ENCODE measurements around the gene SAP30BP. TPM values are rescaled to one million over a fixed set of nuclear protein-coding genes. Genes with fewer than 3 reads are reported as not detected.
A peak's percentile ranks its signal among the peaks of the same experiment; 100 is the strongest.

Gene SAP30BP
- polyA plus RNA-seq, 2 of the 4 experiments (the other 2 are of a cell fraction): 103 to 139 TPM

- POLR2A ChIA-PET: interaction anchor here (0.9 kb wide), 1 partner anchor 86 kb away, joined by 3 read pairs; no protein-coding TSS in a partner anchor
- no peak for FAIRE-seq
- 68% methylated on average over 14 of the region's 14 CpGs for WGBS (ENCODE audit: missing lambda C conversion rate)
- no peak overlapping the region; the same call in 2 of the 3 replicates for H3K4me3 ChIP-seq
- TF ChIP-seq POLR2A (IDR thresholded peaks at IDR 0.05; ENCODE audit: low read length) (no peak), RAD21 (conservative IDR thresholded peaks at IDR 0.05 in 1 of 2, IDR thresholded peaks at IDR 0.05 in 1 of 2) (no peak)
- peak in 1 of 2 experiments; percentile 5; a peak in 1 of 6 replicates for ATAC-seq
- peaks cover 100% of the 10 kb centered on the region for H3K4me1 ChIP-seq
- CTCF ChIA-PET: interaction anchor here (0.9 to 19.2 kb wide), 6 partner anchors 19 to 92 kb away, joined by 3 to 148 read pairs (median 3); partner anchors contain the start of gene SMIM5
- peak overlapping the region; percentile 93 for H3K27ac ChIP-seq
- no peak for DNase-seq (ENCODE audit: low read depth in 1 of 2, low spot score in 1 of 2)
- H3K4me2 ChIP-seq: peak overlapping the region; percentile 73
- H3K9me3 ChIP-seq: no peaks in the 10 kb centered on the region
Measured at GRCh38 chr17:75694536-75694935, 27.4 kb downstream of the SAP30BP start.

GRCh38 chr17:75695141-75695829, 28.1 kb downstream of the SAP30BP start:
- Histone ChIP-seq H3K4me2 (peak overlapping the region; percentile 73), H3K9me3 (no peaks in the 10 kb centered on the region), H3K27ac (peak overlapping the region; percentile 93), H3K4me1 (peaks cover 100% of the 10 kb centered on the region), H3K4me3 (no peak overlapping the region)
- ChIA-PET CTCF (interaction anchor here (0.5 to 19.2 kb wide), 6 partner anchors 20 to 64 kb away, joined by 3 to 148 read pairs (median 3); partner anchors contain the start of gene SMIM5), POLR2A (no interaction called here)
- DNase-seq (ENCODE audit: low read depth in 1 of 2, low spot score in 1 of 2) (peak in 1 of 2 experiments; percentile 55), FAIRE-seq (no peak), ATAC-seq (no peak)
- TF ChIP-seq BHLHE40 (IDR thresholded peaks at IDR 0.05; ENCODE audit: low read depth, low read length) (no peak), SMC3 (IDR thresholded peaks at IDR 0.05) (no peak), PBX3 (IDR thresholded peaks at IDR 0.05) (no peak), CBX8 (IDR thresholded peaks at IDR 0.05) (no peak), NR3C1 (IDR thresholded peaks at IDR 0.05) (no peak), MAX (IDR thresholded peaks at IDR 0.05) (peak; percentile 28; the same call in 1 of the 2 replicates), EP300 (IDR thresholded peaks at IDR 0.05) (no peak), FOSL2 (IDR thresholded peaks at IDR 0.05) (no peak), FOSL2 (CRISPR knock-in tag; IDR thresholded peaks at IDR 0.05) (peak; percentile 66), E2F6 (IDR thresholded peaks at IDR 0.05; ENCODE audit: borderline replicate concordance, low read depth) (no peak), EHMT2 (IDR thresholded peaks at IDR 0.05; ENCODE audit: low read depth) (no peak), ZSCAN20 (CRISPR knock-in tag; IDR thresholded peaks at IDR 0.05) (no peak)
- 27% methylated on average over 7 of the region's 7 CpGs for WGBS (ENCODE audit: missing lambda C conversion rate)

GRCh38 chr17:75695830-75696271, 28.7 kb downstream of the SAP30BP start:
- peak overlapping the region; percentile 73 for H3K4me2 ChIP-seq
- ChIA-PET POLR2A (no interaction called here), CTCF (interaction anchor here (1.2 to 19.2 kb wide), 4 partner anchors 20 to 64 kb away, joined by 3 to 148 read pairs (median 20); partner anchors contain the start of gene SMIM5)
- no peak overlapping the region for H3K4me3 ChIP-seq
- H3K27ac ChIP-seq: peak overlapping the region; percentile 93
- peaks cover 100% of the 10 kb centered on the region for H3K4me1 ChIP-seq
- no peaks in the 10 kb centered on the region for H3K9me3 ChIP-seq
- ATAC-seq (no peak), DNase-seq (ENCODE audit: low read depth in 1 of 2, low spot score in 1 of 2) (no peak), FAIRE-seq (no peak)
- WGBS (ENCODE audit: missing lambda C conversion rate): 86% methylated on average over 11 of the region's 12 CpGs
- TF ChIP-seq ATOH8 (CRISPR knock-in tag; IDR thresholded peaks at IDR 0.05; ENCODE audit: low read depth): no peak
- TF ChIP-seq JUN (IDR thresholded peaks at IDR 0.05): no peak
- TF ChIP-seq HOXA7 (CRISPR knock-in tag; IDR thresholded peaks at IDR 0.05): no peak

All from A549 (cell line).